ENCODE measurements around the gene TMEM154.

The TMEM154 gene

DNA sequence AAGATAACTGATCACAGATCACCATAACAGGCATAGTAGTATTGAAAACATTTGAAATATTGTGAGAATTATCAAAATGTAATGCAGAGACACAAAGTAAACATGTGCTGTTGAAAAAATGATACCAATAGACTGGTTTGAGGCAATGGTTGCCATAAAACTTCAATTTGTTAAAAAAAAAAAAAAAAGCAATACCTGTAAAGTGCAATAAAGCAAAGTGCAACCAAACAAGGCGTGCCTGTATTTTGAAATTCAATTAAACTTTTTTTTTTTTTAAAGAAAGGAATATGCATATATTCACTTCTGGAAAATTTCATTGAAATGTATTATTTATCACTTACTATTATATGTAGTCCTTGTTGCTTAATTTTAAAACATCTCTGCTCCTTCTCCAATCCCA, 27.7 kb downstream of the TMEM154 start:
- TF ChIP-seq, protein P1, sequence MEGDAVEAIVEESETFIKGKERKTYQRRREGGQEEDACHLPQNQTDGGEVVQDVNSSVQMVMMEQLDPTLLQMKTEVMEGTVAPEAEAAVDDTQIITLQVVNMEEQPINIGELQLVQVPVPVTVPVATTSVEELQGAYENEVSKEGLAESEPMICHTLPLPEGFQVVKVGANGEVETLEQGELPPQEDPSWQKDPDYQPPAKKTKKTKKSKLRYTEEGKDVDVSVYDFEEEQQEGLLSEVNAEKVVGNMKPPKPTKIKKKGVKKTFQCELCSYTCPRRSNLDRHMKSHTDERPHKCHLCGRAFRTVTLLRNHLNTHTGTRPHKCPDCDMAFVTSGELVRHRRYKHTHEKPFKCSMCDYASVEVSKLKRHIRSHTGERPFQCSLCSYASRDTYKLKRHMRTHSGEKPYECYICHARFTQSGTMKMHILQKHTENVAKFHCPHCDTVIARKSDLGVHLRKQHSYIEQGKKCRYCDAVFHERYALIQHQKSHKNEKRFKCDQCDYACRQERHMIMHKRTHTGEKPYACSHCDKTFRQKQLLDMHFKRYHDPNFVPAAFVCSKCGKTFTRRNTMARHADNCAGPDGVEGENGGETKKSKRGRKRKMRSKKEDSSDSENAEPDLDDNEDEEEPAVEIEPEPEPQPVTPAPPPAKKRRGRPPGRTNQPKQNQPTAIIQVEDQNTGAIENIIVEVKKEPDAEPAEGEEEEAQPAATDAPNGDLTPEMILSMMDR (IDR thresholded peaks at IDR 0.05; ENCODE audit: borderline replicate concordance, control extremely low read depth, extremely low read depth, insufficient read depth, missing control alignments), result no peak
- DNase-seq (ENCODE audit: low spot score), result no peak
- in situ Hi-C loops (cut with MboI; ENCODE audit: low sequenced_read_pairs, unreplicated experiment), result no loop called here

DNA sequence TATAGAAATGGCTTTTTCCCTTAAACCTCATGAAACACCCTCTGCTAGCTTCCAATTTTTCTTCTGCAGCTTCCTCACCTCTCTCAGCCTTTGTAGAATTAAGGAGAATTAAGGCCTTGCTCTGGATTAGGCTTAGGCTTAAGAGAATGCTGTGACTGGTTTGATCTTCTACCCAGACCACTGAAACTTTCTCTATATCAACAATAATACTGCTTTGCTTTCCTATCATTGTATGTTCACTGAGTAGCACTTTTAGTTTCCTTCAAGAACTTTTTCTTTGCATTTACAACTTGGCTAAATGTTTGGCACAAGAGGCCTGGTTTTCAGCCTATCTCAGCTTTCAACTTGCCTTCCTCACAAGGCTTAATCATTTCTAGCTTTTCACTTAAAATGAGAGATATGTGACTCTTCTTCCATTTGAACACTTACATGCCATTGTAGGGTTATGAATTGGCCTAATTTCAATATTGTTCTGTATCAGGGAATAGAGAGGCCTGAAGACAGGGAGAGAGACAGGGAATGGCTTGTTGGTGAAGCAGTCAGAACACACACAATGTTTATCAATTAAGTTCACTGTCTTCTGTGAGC, 28.2 kb downstream of the TMEM154 start:
- DNase-seq (ENCODE audit: low spot score), result no peak
- in situ Hi-C loops (cut with MboI; ENCODE audit: low sequenced_read_pairs, unreplicated experiment), result no loop called here
- TF ChIP-seq, protein P1 (IDR thresholded peaks at IDR 0.05; ENCODE audit: borderline replicate concordance, control extremely low read depth, extremely low read depth, insufficient read depth, missing control alignments), result no peak

DNA sequence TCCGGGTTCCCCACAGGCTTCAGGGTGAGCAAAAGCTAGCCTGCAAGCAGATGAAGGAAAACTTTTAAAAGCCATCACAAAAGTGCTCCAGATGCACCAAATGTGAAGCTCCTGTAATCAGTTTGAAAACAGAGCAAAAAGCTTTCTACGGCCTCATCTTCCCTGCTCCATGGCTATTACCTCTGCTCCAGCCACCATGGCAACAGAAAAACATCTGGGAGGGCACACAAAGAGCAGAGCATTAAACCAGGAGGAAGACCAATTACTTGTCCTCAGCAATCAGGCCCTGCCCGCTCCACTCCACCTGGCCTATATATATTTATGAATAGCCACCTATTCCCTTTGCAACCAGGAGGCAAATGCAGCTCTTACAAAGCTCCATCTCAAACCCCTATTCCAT, 33.6 kb downstream of the TMEM154 start:
- TF ChIP-seq, protein P1 (IDR thresholded peaks at IDR 0.05; ENCODE audit: borderline replicate concordance, control extremely low read depth, extremely low read depth, insufficient read depth, missing control alignments), result no peak
- DNase-seq (ENCODE audit: low spot score), result no peak
- in situ Hi-C loops (cut with MboI; ENCODE audit: low sequenced_read_pairs, unreplicated experiment), result loop anchor here (10.0 kb wide), 1 partner anchor 89 kb away; no protein-coding TSS in a partner anchor

DNA sequence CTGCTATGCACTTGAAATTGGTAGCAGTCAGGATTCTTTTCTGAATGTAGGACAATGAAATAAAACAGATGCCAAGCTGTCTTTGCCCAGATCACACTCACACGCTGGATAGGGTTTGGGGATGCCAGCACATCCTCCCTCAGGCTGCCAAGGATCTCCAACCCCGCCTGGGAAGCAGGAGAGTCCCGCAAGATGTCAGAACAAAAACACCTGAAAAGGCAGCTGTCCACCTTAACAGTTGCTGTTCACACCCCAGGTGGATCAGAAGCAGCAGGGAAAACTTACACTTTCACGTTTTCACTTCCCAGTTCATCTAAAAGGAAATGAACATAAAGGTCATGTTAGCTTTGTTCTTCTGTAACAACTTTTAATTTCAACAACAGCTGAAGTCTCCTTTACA, 35.7 kb downstream of the TMEM154 start:
- in situ Hi-C loops (cut with MboI; ENCODE audit: low sequenced_read_pairs, unreplicated experiment), result loop anchor here (10.0 kb wide), 1 partner anchor 91 kb away; no protein-coding TSS in a partner anchor
- DNase-seq (ENCODE audit: low spot score), result no peak

DNA sequence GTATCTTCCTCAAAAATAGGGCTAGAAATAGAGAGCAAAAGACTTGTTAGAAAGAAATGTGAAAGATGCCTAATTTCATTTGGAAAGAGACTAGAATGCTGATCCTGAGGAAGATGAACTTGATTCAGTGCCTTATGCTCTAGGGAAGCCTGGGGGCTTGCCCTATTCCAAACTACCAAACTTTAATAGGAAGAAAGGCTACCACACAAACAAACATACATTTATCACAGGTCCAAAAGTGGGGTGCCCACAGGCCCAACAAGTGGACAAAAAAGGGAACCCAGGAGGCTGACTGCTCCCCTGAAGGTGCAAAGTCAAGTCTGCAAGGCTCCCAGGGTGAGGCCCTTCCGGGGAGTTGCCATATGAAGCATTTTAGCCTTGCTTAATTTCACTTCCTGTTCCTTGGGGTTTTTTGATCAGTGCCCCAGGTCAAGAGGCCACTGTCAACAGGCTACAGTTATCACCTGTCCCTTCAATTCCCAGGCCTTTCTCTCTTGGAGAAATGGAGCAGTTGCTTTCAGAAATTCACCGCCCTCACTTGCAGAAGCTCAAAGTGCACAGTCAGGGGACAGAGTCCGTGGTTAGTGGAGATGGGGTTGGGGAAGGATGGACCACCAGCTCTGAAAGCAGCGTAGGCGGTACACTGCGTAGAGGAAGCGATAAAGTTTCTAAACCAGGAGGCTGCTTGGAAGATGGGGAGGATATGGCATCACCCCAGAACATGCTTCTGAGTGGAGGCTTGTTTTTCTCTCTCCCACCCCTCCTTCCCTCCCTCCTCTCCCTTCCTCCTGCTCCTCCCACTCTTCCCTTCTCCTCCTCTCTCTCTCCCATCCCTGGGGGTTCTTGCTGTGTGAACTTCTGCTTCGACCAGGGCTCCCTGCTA, 36.4 kb downstream of the TMEM154 start:
- peak; percentile 68 for DNase-seq (ENCODE audit: low spot score)
- in situ Hi-C loops (cut with MboI; ENCODE audit: low sequenced_read_pairs, unreplicated experiment), result loop anchor here (10.0 kb wide), 1 partner anchor 91 kb away; no protein-coding TSS in a partner anchor
- TF ChIP-seq, protein P1 (IDR thresholded peaks at IDR 0.05; ENCODE audit: borderline replicate concordance, control extremely low read depth, extremely low read depth, insufficient read depth, missing control alignments), result no peak

More for the DNA sequence above, 35.7 kb downstream of the TMEM154 start:
- TF ChIP-seq, protein P1 (IDR thresholded peaks at IDR 0.05; ENCODE audit: borderline replicate concordance, control extremely low read depth, extremely low read depth, insufficient read depth, missing control alignments), result no peak

DNA sequence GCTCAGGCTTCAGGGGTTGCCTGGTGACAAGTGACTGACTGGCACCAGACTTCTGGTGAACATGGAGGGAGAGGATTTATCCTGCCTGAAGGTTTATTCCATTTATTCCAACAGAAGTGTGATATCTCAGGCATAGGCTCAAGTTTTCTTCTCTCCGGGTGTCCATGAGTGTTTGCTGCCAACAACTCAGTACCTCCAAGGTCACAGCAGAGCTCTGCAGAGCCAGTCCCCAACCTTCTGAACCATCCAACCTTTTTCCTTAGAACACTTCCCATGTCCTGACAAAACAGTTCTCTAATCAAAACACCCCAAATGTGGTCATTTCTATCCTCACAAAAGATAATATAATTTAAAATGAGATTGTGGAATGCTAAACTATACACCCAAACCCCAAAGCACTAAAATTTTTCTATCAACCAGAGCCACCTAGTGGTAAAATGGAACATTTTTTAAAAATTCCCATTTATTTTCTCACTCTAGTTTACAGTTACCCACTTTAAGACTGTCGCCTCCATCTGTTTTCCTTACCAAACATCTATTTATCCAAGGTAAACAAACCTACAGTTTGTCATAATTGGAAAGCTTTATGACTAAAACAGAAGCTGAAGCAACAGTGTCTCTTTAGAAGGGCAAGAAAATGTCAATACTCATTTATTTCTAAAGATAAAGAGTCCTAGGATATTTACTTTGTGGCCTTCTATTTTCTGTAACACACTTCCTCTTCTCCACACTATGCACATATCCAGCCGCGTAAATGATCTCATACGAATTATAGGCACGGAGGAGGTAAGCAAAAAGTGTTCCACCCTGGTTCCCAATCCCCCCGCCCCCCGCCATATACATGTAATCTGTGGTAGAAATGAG, 39.5 kb downstream of the TMEM154 start:
- in situ Hi-C loops (cut with MboI; ENCODE audit: low sequenced_read_pairs, unreplicated experiment), result loop anchor here (10.0 kb wide), 1 partner anchor 95 kb away; no protein-coding TSS in a partner anchor
- TF ChIP-seq, protein P1 (IDR thresholded peaks at IDR 0.05; ENCODE audit: borderline replicate concordance, control extremely low read depth, extremely low read depth, insufficient read depth, missing control alignments), result peak; percentile 20
- no peak for DNase-seq (ENCODE audit: low spot score)

All from GM13976 (cell line).